Stimulated activated effector memory CD8-positive, alpha-beta T cell treated with anti-CD3 and anti-CD28 coated beads, Interleukin-12 subunit alpha, Interleukin-12 subunit beta, amount 100 ng/mL, for 72 hours (primary cell): Measurements from ENCODE around the gene C1orf21.

ENCODE experiments used
- ATAC-seq: fragments of 150-1000 bp; cut with Tn5 transposase; 2 replicates; pipeline ENCODE4 v1.10.0; 2021
- DNase-seq, 2 donors: peaks; one replicate each; pipeline ENCODE4 v3.0.0; 2021 to 2022; ENCODE audit warnings: low spot score in 2 of 2
- H3K27ac Mint-ChIP-seq: one replicate; pipeline ENCODE4 v1.8.0; 2022; ENCODE audit warnings: mild to moderate bottlenecking, mixed read lengths
- H3K36me3 Mint-ChIP-seq: one replicate; pipeline ENCODE4 v1.8.0; 2022; ENCODE audit warnings: mild to moderate bottlenecking, mixed read lengths
- H3K4me1 Mint-ChIP-seq: one replicate; pipeline ENCODE4 v1.8.0; 2022; ENCODE audit warnings: mixed read lengths
- H3K4me3 Mint-ChIP-seq: one replicate; pipeline ENCODE4 v1.8.0; 2022; ENCODE audit warnings: mild to moderate bottlenecking, mixed read lengths
- H3K9me3 Mint-ChIP-seq: one replicate; pipeline ENCODE4 v1.8.0; 2022; ENCODE audit warnings: mixed read lengths

Gene C1orf21

GRCh38 chr1:184517130-184517529, 130.3 kb downstream of the C1orf21 start:
- Mint-ChIP-seq H3K4me1 (no peaks in the 10 kb centered on the region), H3K36me3 (no peaks in the 10 kb centered on the region), H3K9me3 (no peaks in the 10 kb centered on the region), H3K27ac (no peak overlapping the region), H3K4me3 (no peak overlapping the region)
- DNase-seq (no peak), ATAC-seq (no peak)

- ATAC-seq = no peak
- H3K27ac Mint-ChIP-seq = no peak overlapping the region
Measured at GRCh38 chr1:184518736-184519357, 132.0 kb downstream of the C1orf21 start.

GRCh38 chr1:184520336-184520735, 133.5 kb downstream of the C1orf21 start:
- no peak overlapping the region for H3K4me3 Mint-ChIP-seq
- ATAC-seq = no peak
- no peaks in the 10 kb centered on the region for H3K36me3 Mint-ChIP-seq
- H3K4me1 Mint-ChIP-seq = no peaks in the 10 kb centered on the region
- no peaks in the 10 kb centered on the region for H3K9me3 Mint-ChIP-seq
- no peak for DNase-seq
- H3K27ac Mint-ChIP-seq = no peak overlapping the region

More at GRCh38 chr1:184518736-184519357, 132.0 kb downstream of the C1orf21 start:
- Mint-ChIP-seq H3K4me1 (no peaks in the 10 kb centered on the region), H3K9me3 (no peaks in the 10 kb centered on the region), H3K36me3 (no peaks in the 10 kb centered on the region), H3K4me3 (no peak overlapping the region)
- DNase-seq = no peak

GRCh38 chr1:184524248-184524647, 137.4 kb downstream of the C1orf21 start:
- no peaks in the 10 kb centered on the region for H3K4me1 Mint-ChIP-seq
- no peak overlapping the region for H3K4me3 Mint-ChIP-seq
- no peak for ATAC-seq
- no peak for DNase-seq
- no peaks in the 10 kb centered on the region for H3K36me3 Mint-ChIP-seq
- H3K9me3 Mint-ChIP-seq = no peaks in the 10 kb centered on the region
- no peak overlapping the region for H3K27ac Mint-ChIP-seq

- H3K4me1 Mint-ChIP-seq = no peaks in the 10 kb centered on the region
- no peaks in the 10 kb centered on the region for H3K9me3 Mint-ChIP-seq
- no peaks in the 10 kb centered on the region for H3K36me3 Mint-ChIP-seq
- DNase-seq = no peak
- ATAC-seq = no peak
- no peak overlapping the region for H3K27ac Mint-ChIP-seq
- no peak overlapping the region for H3K4me3 Mint-ChIP-seq
Measured at GRCh38 chr1:184527402-184527801, 140.6 kb downstream of the C1orf21 start.

- no peaks in the 10 kb centered on the region for H3K36me3 Mint-ChIP-seq
- H3K9me3 Mint-ChIP-seq = peaks cover 4% of the 10 kb centered on the region
- no peak for ATAC-seq
- peaks cover 6% of the 10 kb centered on the region for H3K4me1 Mint-ChIP-seq
- H3K4me3 Mint-ChIP-seq = no peak overlapping the region
- H3K27ac Mint-ChIP-seq = no peak overlapping the region
- DNase-seq = no peak
Measured at GRCh38 chr1:184530226-184530625, 143.4 kb downstream of the C1orf21 start.

- peaks cover 4% of the 10 kb centered on the region for H3K9me3 Mint-ChIP-seq
- no peaks in the 10 kb centered on the region for H3K36me3 Mint-ChIP-seq
- DNase-seq (no peak), ATAC-seq (no peak)
- H3K4me3 Mint-ChIP-seq = no peak overlapping the region
- H3K27ac Mint-ChIP-seq = no peak overlapping the region
- peaks cover 6% of the 10 kb centered on the region for H3K4me1 Mint-ChIP-seq
Measured at GRCh38 chr1:184531296-184531695, 144.5 kb downstream of the C1orf21 start.

GRCh38 chr1:184532199-184532598, 145.4 kb downstream of the C1orf21 start:
- H3K4me1 Mint-ChIP-seq = peaks cover 6% of the 10 kb centered on the region
- H3K27ac Mint-ChIP-seq = no peak overlapping the region
- no peak overlapping the region for H3K4me3 Mint-ChIP-seq
- peaks cover 4% of the 10 kb centered on the region for H3K9me3 Mint-ChIP-seq
- DNase-seq = no peak
- ATAC-seq = peak; percentile 47
- no peaks in the 10 kb centered on the region for H3K36me3 Mint-ChIP-seq

- no peak overlapping the region for H3K4me3 Mint-ChIP-seq
Measured at GRCh38 chr1:184533049-184533448, 146.2 kb downstream of the C1orf21 start.

GRCh38 chr1:184533915-184534314, 147.1 kb downstream of the C1orf21 start:
- ATAC-seq = no peak
- Mint-ChIP-seq H3K36me3 (no peaks in the 10 kb centered on the region), H3K4me3 (no peak overlapping the region), H3K4me1 (peaks cover 6% of the 10 kb centered on the region), H3K9me3 (peaks cover 4% of the 10 kb centered on the region), H3K27ac (no peak overlapping the region)
- DNase-seq = no peak

More at GRCh38 chr1:184533049-184533448, 146.2 kb downstream of the C1orf21 start:
- H3K4me1 Mint-ChIP-seq = peaks cover 6% of the 10 kb centered on the region
- DNase-seq (no peak), ATAC-seq (no peak)
- H3K27ac Mint-ChIP-seq = no peak overlapping the region
- H3K9me3 Mint-ChIP-seq = peaks cover 4% of the 10 kb centered on the region
- no peaks in the 10 kb centered on the region for H3K36me3 Mint-ChIP-seq

GRCh38 chr1:184534690-184535089, 147.9 kb downstream of the C1orf21 start:
- H3K4me3 Mint-ChIP-seq = no peak overlapping the region
- ATAC-seq = no peak
- DNase-seq = no peak
- peaks cover 4% of the 10 kb centered on the region for H3K9me3 Mint-ChIP-seq
- no peaks in the 10 kb centered on the region for H3K36me3 Mint-ChIP-seq
- no peak overlapping the region for H3K27ac Mint-ChIP-seq
- peaks cover 6% of the 10 kb centered on the region for H3K4me1 Mint-ChIP-seq

- Mint-ChIP-seq H3K27ac (no peak overlapping the region), H3K4me3 (no peak overlapping the region), H3K36me3 (no peaks in the 10 kb centered on the region), H3K9me3 (peaks cover 4% of the 10 kb centered on the region), H3K4me1 (peaks cover 6% of the 10 kb centered on the region)
- ATAC-seq (no peak), DNase-seq (no peak)
Measured at GRCh38 chr1:184535191-184535970, 148.6 kb downstream of the C1orf21 start.

- H3K9me3 Mint-ChIP-seq = peaks cover 4% of the 10 kb centered on the region
- peaks cover 6% of the 10 kb centered on the region for H3K4me1 Mint-ChIP-seq
- no peak for DNase-seq
- no peaks in the 10 kb centered on the region for H3K36me3 Mint-ChIP-seq
- ATAC-seq = no peak
- no peak overlapping the region for H3K4me3 Mint-ChIP-seq
- H3K27ac Mint-ChIP-seq = no peak overlapping the region
Measured at GRCh38 chr1:184536246-184536985, 149.6 kb downstream of the C1orf21 start.

GRCh38 chr1:184539580-184539979, 152.8 kb downstream of the C1orf21 start:
- ATAC-seq (no peak), DNase-seq (no peak)
- peaks cover 3% of the 10 kb centered on the region for H3K4me1 Mint-ChIP-seq
- H3K27ac Mint-ChIP-seq = no peak overlapping the region
- no peak overlapping the region for H3K4me3 Mint-ChIP-seq
- H3K9me3 Mint-ChIP-seq = peaks cover 2% of the 10 kb centered on the region
- no peaks in the 10 kb centered on the region for H3K36me3 Mint-ChIP-seq

GRCh38 chr1:184541537-184542152, 154.8 kb downstream of the C1orf21 start:
- ATAC-seq (no peak), DNase-seq (no peak)
- Mint-ChIP-seq H3K27ac (no peak overlapping the region), H3K9me3 (no peaks in the 10 kb centered on the region), H3K4me1 (no peaks in the 10 kb centered on the region), H3K4me3 (no peak overlapping the region), H3K36me3 (no peaks in the 10 kb centered on the region)
